Keratinocyte (primary cell): ENCODE results near the gene SRRT. TPM values are rescaled to one million over a fixed set of nuclear protein-coding genes. Genes with fewer than 3 reads are reported as not detected.

Experiments
- DNase-seq: peaks from one replicate; pipeline ENCODE4 v3.0.0-alpha.2; 2011; ENCODE audit warnings: low read depth, missing footprints, low spot score
- FAIRE-seq: peaks from 2 replicates; lab custom pipeline; 2011; peaks lifted over from hg19 to GRCh38; lab: Jason Lieb, UNC
- H2AFZ ChIP-seq: 2 replicates; pipeline ENCODE4 v1.6.0; 2012; ENCODE audit warnings: low read length, control low read depth, inconsistent platforms; ENCODE audit not compliant: control insufficient read depth
- H3K27ac ChIP-seq: 2 replicates; pipeline ENCODE4 v1.5.1; 2011; ENCODE audit warnings: low read length; ENCODE audit not compliant: control insufficient read depth, insufficient read depth
- H3K27me3 ChIP-seq: 3 replicates; pipeline ENCODE4 v1.6.0; 2011; ENCODE audit warnings: low read length; ENCODE audit not compliant: control insufficient read depth, insufficient read depth; ENCODE audit errors: extremely low read depth
- H3K36me3 ChIP-seq, 2 experiments: 2 replicates in 1 of 2; 3 replicates in 1 of 2; pipeline ENCODE4 v1.5.1; 2011; ENCODE audit warnings: low read length in 2 of 2, mild to moderate bottlenecking in 1 of 2; ENCODE audit not compliant: control insufficient read depth in 2 of 2, insufficient read depth in 2 of 2; ENCODE audit errors: extremely low read depth in 1 of 2
- H3K4me1 ChIP-seq: 3 replicates; pipeline ENCODE4 v1.5.1; 2011; ENCODE audit warnings: low read length; ENCODE audit not compliant: control insufficient read depth, insufficient read depth; ENCODE audit errors: extremely low read depth
- H3K4me2 ChIP-seq: 3 replicates; pipeline ENCODE4 v1.6.0; 2011; ENCODE audit warnings: low read depth, low read length; ENCODE audit not compliant: control insufficient read depth, insufficient read depth; ENCODE audit errors: extremely low read depth
- H3K4me3 ChIP-seq, 3 experiments: fragments of 200-600 bp in 1 of 3; sonication (generic) in 1 of 3; 2 replicates in 2 of 3; 3 replicates in 1 of 3; pipeline ENCODE4 v1.5.1; 2011 to 2016; ENCODE audit warnings: low read length in 3 of 3, mild to moderate bottlenecking in 3 of 3, control low read depth in 2 of 3, inconsistent platforms in 1 of 3, low read depth in 1 of 3, mixed read lengths in 1 of 3, mixed run types in 1 of 3, moderate library complexity in 1 of 3; ENCODE audit not compliant: control insufficient read depth in 2 of 3, insufficient read depth in 2 of 3; ENCODE audit errors: extremely low read depth in 1 of 3
- H3K79me2 ChIP-seq: 2 replicates; pipeline ENCODE4 v1.6.0; 2012; ENCODE audit warnings: low read length; ENCODE audit not compliant: control insufficient read depth, insufficient read depth
- H3K9ac ChIP-seq: 3 replicates; pipeline ENCODE4 v1.6.0; 2011; ENCODE audit warnings: low read length; ENCODE audit not compliant: control insufficient read depth, insufficient read depth; ENCODE audit errors: extremely low read depth
- H3K9me1 ChIP-seq: 3 replicates; pipeline ENCODE4 v1.6.0; 2011; ENCODE audit warnings: low read length; ENCODE audit not compliant: control insufficient read depth, insufficient read depth; ENCODE audit errors: extremely low read depth
- H3K9me3 ChIP-seq: 2 replicates; pipeline ENCODE4 v1.5.1; 2012; ENCODE audit warnings: low read depth, low read length; ENCODE audit not compliant: control insufficient read depth
- H4K20me1 ChIP-seq: 3 replicates; pipeline ENCODE4 v1.6.0; 2011; ENCODE audit warnings: low read length; ENCODE audit not compliant: control insufficient read depth, insufficient read depth; ENCODE audit errors: extremely low read depth
- CTCF ChIP-seq, 3 experiments: IDR thresholded peaks in 1 of 3; conservative IDR thresholded peaks in 1 of 3; optimal IDR thresholded peaks in 1 of 3; 2 replicates in 2 of 3; 3 replicates in 1 of 3; pipeline versions ENCODE3 to v1.5.1; 2011; ENCODE audit warnings: low read length in 3 of 3, mild to moderate bottlenecking in 3 of 3, moderate library complexity in 2 of 3, control low read depth in 1 of 3, inconsistent platforms in 1 of 3; ENCODE audit not compliant: insufficient read depth in 2 of 3; ENCODE audit errors: extremely low read depth in 1 of 3
- EZH2 ChIP-seq: IDR thresholded peaks from one replicate; pipeline ENCODE4 v1.6.1; 2012; ENCODE audit warnings: inconsistent platforms, mild to moderate bottlenecking, low read length, moderate library complexity
- dilution Hi-C: fragments of 300-500 bp; cut with MboI; formaldehyde crosslinking; loops from one replicate; pipeline ENCODE4 v1.7.0; 2020; ENCODE audit warnings: low sequenced_read_pairs; ENCODE audit not compliant: extremely low pct_ligation_motif_present
- polyA plus RNA-seq, 5 experiments: library from polyadenylated mRNA; depleted of rRNA in 3 of 5; stranded (reverse) in 3 of 5; stranded (forward) in 1 of 5; unstranded in 1 of 5; fragments of >200 nt; gene quantifications; 1 replicate in 1 of 5; 2 replicates in 3 of 5; 3 replicates in 1 of 5; pipeline versions ENCODE4 v1.2.1 to v1.2.3, GENCODE V29; 2011 to 2012; ENCODE audit warnings: missing spikeins in 2 of 5, low read depth in 1 of 5, low replicate concordance in 1 of 5

SRRT gene
- polyA plus RNA-seq, 1 donor (not counting 4 experiments of a cell fraction or from before 2014, with no cell fraction given), result 42.2 TPM

- DNase-seq, result no peak
- H3K79me2 ChIP-seq, result peaks cover 24% of the 10 kb centered on the region
Observed at GRCh38 chr7:100888988-100889750, 14.3 kb downstream of the SRRT start, which contains the start of gene UFSP1. UFSP1 (minus strand) TSS chr7:100889715; CDS start chr7:100889271, 444 bp downstream.

GRCh38 chr7:100890653-100891567 lies 16.0 kb downstream of the SRRT start:
- H3K4me1 ChIP-seq, result peaks cover 36% of the 10 kb centered on the region
- H3K9ac ChIP-seq, result peak overlapping the region; percentile 73
- H3K9me1 ChIP-seq, result no peaks in the 10 kb centered on the region
- peaks cover 24% of the 10 kb centered on the region for H3K79me2 ChIP-seq
- dilution Hi-C loops, result no loop called here
- H3K27me3 ChIP-seq, result peaks cover 21% of the 10 kb centered on the region
- peak overlapping the region; percentile 83 for H3K4me2 ChIP-seq
- FAIRE-seq (no peak), DNase-seq (no peak)
- H2AFZ ChIP-seq, result peak overlapping the region; percentile 40
- H3K36me3 ChIP-seq, result peaks cover 19 to 21% of the 10 kb centered on the region in 2 experiments
- peak overlapping the region; percentile 71 for H3K27ac ChIP-seq
- no peaks in the 10 kb centered on the region for H3K9me3 ChIP-seq
- peak overlapping the region; percentile 45 to 65 (median 64) for H3K4me3 ChIP-seq
- H4K20me1 ChIP-seq, result peaks cover 2% of the 10 kb centered on the region
- TF ChIP-seq EZH2 (no peak), CTCF (optimal IDR thresholded peaks at IDR 0.05 in 1 of 3, IDR thresholded peaks at IDR 0.05 in 1 of 3, conservative IDR thresholded peaks at IDR 0.05 in 1 of 3; ENCODE audit: extremely low read depth in 1 of 3, insufficient read depth in 2 of 3, low read length in 3 of 3) (no peak)

More at GRCh38 chr7:100888988-100889750, 14.3 kb downstream of the SRRT start, which contains the start of gene UFSP1:
- H3K4me1 ChIP-seq, result peaks cover 35% of the 10 kb centered on the region
- peaks cover 26 to 33% of the 10 kb centered on the region in 2 experiments for H3K36me3 ChIP-seq
- peaks cover 2% of the 10 kb centered on the region for H4K20me1 ChIP-seq
- peak within 1 kb of the TSS; percentile 89 for H2AFZ ChIP-seq
- no peaks in the 10 kb centered on the region for H3K9me1 ChIP-seq
- peak within 1 kb of the TSS; percentile 85 for H3K4me2 ChIP-seq
- FAIRE-seq, result no peak
- H3K4me3 ChIP-seq, result peak within 1 kb of the TSS; percentile 66 to 75 (median 69)
- TF ChIP-seq EZH2 (no peak), CTCF (optimal IDR thresholded peaks at IDR 0.05 in 1 of 3, IDR thresholded peaks at IDR 0.05 in 1 of 3, conservative IDR thresholded peaks at IDR 0.05 in 1 of 3; ENCODE audit: extremely low read depth in 1 of 3, insufficient read depth in 2 of 3, low read length in 3 of 3) (no peak)
- no peaks in the 10 kb centered on the region for H3K9me3 ChIP-seq
- peak within 1 kb of the TSS; percentile 71 for H3K27ac ChIP-seq
- peaks cover 6% of the 10 kb centered on the region for H3K27me3 ChIP-seq
- dilution Hi-C loops, result loop anchor here (10.0 kb wide), 1 partner anchor 56 kb away; the partner anchor contains the start of gene MUC3A
- H3K9ac ChIP-seq, result peak within 1 kb of the TSS; percentile 73
